GM21619 (cell line): ENCODE data around the gene HCST.
"Not testable (repeated sequence)": the region's sequence is repeated elsewhere in the genome, so short reads cannot be mapped to it uniquely, and the experiment has no call there.

ENCODE experiments used
- ATAC-seq: cut with Tn5 transposase; IDR thresholded peaks from one replicate; pipeline ENCODE4 v1.9.1; 2021; ENCODE audit not compliant: unreplicated experiment

The HCST gene

DNA sequence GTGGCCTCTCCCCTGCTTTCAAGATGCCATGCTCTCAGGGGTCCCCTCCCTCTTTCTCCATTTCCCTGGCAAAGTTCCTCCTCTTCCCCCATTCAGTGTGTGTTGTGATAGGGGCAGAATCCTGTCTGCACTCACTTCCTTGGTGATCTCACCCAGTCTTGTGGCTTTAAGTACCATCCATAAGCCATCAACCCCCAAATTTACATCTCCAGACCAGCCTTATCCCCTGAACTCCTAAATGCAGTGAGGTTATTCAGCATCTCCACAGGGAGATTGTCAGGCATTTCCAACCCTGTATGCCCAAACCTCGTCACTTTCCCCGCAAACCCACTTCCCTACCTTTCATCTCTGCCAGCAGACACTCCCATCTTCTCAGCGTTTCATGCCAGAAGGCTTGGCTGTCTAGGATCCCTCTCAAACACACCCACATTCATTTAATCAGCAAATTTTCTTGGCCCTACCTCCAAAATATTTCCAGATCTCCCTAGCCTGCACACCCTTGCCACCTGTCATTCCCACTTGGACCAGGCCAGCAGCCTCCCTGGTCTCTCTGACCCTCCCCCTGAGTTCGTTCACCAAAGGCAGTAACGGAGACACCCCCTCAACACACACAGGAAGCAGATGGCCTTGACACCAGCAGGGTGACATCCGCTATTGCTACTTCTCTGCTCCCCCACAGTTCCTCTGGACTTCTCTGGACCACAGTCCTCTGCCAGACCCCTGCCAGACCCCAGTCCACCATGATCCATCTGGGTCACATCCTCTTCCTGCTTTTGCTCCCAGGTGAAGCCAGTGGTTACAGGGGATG, at the start of gene HCST:
TSS of gene HCST (plus strand) at position 676 of the 808 bp plus-strand sequence. CDS start at position 741, 65 bp downstream.
- no peak for ATAC-seq

DNA sequence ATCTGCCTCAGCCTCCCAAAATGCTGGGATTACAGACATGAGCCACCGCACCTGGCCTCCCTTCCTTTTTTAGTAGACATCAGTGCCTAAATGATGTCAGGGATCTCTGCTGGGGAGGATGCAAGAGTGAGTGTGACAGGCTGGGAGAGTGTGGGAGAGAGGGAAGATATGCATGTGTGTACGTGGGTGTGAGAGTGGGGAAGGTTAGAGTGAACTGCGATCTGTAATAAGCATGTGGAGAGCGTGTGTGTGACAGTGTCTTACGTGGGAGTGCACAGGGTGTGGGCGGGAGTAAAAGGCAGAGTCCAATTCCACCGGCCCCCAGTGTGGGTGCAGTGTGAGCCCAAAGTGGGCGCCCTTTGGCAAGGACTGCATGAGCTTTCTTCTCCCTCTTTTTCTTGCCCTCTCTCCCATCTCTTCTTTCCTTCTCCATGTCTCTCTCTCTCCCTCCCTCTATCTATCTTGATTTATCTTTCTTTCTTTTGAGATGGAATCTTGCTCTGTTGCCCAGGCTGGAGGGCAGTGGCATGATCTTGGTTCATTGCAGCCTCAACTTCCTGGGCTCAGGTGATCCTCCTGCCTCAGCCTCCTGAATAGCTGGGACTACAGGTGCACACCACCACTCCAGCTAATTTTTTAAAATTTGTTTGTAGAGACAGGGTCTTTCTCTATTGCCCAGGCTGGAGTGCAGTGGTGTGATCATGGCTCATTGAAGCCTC, 49.1 kb upstream of the HCST start:
- ATAC-seq: no peak

DNA sequence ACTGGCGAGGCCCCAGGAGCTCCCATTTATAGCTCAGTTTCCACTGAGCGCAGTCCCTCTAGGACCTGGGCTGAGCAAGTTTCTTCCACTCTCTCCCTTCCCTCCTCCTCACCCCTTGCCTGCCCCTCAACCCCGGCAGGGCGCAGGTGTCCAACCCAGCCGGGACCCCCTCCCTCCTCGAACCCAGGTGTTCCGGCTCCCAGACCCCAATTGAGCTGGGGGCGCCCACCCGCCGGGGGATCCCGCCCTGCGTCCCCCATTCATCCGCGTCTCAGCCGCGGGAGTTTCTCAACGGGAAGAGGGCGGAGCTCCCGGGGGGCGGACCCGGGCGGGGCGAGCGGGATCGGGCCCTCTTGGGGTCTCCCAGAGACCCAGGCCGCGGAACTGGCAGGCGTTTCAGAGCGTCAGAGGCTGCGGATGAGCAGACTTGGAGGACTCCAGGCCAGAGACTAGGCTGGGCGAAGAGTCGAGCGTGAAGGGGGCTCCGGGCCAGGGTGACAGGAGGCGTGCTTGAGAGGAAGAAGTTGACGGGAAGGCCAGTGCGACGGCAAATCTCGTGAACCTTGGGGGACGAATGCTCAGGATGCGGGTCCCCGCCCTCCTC, 45.7 kb upstream of the HCST start, which contains the start of gene KIRREL2:
TSS of gene KIRREL2 (plus strand) at position 366 of the 604 bp plus-strand sequence. CDS start at position 575, 209 bp downstream.
- ATAC-seq: no peak

DNA sequence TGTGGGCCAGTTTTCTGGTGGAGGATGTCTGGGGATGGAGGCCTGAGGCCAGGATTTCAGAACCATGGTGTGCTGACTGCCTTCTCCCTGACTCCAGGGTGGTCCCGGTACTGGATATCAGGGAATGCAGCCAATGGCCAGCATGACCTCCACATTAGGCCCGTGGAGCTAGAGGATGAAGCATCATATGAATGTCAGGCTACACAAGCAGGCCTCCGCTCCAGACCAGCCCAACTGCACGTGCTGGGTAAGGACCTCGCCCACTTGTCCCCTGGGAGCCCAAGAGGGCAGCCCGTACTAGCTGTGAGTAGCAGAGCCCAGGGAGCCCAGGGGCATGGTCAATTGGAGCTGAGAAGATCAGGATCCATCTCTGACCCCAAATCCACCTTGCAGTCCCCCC, 44.0 kb upstream of the HCST start:
- ATAC-seq: no peak

GRCh38 chr19:35859414-35859813, 42.9 kb upstream of the HCST start:
- no peak for ATAC-seq

DNA sequence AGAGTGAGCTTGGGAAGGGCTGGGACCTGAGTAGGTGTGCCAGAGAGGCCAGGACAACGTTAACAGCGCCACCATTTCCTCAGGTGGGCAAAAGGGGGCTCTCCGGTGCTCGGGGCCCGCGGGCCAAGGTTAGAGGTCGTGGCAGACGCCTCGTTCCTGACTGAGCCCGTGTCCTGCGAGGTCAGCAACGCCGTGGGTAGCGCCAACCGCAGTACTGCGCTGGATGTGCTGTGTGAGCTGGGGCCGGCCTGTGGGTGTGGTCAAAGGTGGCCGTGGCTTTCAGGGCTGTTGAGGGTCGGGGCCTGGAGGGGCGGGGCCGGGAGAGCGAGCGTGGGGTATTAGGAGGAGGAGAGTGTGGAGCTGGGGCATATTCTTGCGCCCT, 41.9 kb upstream of the HCST start:
- no peak for ATAC-seq

- ATAC-seq: no peak
These were observed 41.3 kb upstream of the HCST start for GRCh38 chr19:35860818-35861639.

- ATAC-seq: no peak
These were observed 40.6 kb upstream of the HCST start for GRCh38 chr19:35861640-35862160.

DNA sequence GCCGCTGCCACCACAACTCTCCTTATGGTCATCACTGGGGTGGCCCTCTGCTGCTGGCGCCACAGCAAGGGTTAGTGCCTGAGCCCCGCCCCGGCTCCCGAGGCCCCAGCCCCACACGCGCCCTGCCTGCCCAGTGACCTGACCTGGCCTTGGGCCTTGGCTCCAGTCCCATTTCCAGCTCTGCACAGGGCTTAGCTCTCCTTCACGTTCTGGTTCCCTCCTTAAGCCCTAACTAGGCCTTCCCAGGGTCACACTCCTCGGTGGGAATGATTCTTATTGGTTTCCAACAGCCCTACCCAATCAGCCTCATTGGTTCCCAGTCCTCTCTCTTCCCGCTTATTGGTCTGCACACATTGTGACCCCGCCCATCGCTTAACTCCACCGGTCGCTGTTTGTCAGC, 39.8 kb upstream of the HCST start:
- ATAC-seq: no peak

- ATAC-seq: no peak
These were observed 39.3 kb upstream of the HCST start for GRCh38 chr19:35863018-35863417.

GRCh38 chr19:35868172-35868822, 34.0 kb upstream of the HCST start, which contains the start of gene APLP1:
Gene APLP1 (plus strand): TSS chr19:35868574. CDS start chr19:35868637, 63 bp downstream.
- no peak for ATAC-seq

GRCh38 chr19:35868823-35869326, 33.5 kb upstream of the HCST start:
- no peak for ATAC-seq

- ATAC-seq: no peak
These were observed 32.8 kb upstream of the HCST start for GRCh38 chr19:35869327-35870123.

- not testable (repeated sequence) for ATAC-seq
These were observed 32.1 kb upstream of the HCST start for GRCh38 chr19:35870124-35870736.

DNA sequence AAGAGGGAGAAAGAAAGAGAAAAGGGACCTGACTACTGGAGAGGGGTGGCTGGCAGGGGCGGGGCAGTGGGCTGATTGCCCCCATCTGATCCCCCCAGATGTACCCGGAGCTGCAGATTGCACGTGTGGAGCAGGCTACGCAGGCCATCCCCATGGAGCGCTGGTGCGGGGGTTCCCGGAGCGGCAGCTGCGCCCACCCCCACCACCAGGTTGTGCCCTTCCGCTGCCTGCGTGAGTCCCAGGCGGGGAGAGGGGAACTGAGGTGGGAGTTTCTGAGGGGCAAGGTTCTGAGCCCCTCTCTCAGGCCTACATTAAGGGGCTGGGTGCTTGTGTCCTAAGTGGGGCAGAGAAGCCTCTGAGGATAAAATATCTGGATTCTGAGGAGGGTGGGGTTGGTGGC, 31.5 kb upstream of the HCST start:
- no peak for ATAC-seq

- no peak for ATAC-seq
These were observed 30.7 kb upstream of the HCST start for GRCh38 chr19:35871611-35872010.

GRCh38 chr19:35872180-35872579, 30.1 kb upstream of the HCST start:
- no peak for ATAC-seq

- no peak for ATAC-seq
These were observed 27.9 kb upstream of the HCST start for GRCh38 chr19:35874392-35874930.
